HG03469 (cell line): ENCODE data around the gene USP34.

Experiments used
- ATAC-seq: cut with Tn5 transposase; IDR thresholded peaks from one replicate; pipeline ENCODE4 v1.9.1; 2021; ENCODE audit warnings: mild to moderate bottlenecking, moderate library complexity, moderate number of reproducible peaks; ENCODE audit not compliant: unreplicated experiment

USP34 gene

GRCh38 chr2:61328707-61329251, 142.1 kb downstream of the USP34 start:
- ATAC-seq, result no peak

GRCh38 chr2:61327173-61327572, 143.7 kb downstream of the USP34 start:
- ATAC-seq, result no peak

DNA sequence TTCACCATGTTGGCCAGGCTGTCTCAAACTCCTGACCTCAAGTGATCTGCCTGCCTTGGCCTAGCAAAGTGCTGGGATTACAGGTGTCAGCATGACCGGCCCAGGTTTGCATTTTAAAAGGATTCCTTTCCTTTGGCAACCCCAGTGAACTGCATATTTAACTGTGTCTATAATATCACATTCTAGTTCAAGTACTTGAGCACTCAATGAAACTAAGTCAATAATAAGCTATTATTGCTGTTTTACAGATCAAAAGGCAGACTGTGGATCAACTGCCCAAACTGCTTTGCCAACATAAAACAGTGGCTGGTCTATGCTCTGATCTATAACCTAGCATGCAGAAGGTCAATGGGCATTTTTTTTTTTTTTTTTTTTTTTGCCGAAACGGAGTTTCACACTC, 144.5 kb downstream of the USP34 start:
- ATAC-seq, result no peak

DNA sequence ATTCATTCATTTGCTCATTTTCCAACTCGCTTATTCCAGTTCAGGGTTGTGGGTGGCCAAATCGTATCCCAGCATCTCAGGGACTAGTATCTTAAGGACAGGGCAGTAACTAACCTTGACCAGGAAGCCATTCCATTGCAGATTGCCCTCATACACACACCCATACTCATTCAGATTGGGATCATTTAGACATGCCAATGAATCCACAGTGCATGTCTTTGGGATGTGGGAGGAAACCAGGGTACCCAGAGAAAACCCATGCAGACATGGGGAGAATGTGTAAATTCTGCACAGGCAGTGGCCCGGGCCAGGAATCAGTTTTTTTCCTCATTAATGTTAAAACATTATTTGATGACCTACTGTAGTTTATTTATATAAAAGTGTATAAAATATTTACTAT, 150.7 kb downstream of the USP34 start:
- ATAC-seq, result no peak

DNA sequence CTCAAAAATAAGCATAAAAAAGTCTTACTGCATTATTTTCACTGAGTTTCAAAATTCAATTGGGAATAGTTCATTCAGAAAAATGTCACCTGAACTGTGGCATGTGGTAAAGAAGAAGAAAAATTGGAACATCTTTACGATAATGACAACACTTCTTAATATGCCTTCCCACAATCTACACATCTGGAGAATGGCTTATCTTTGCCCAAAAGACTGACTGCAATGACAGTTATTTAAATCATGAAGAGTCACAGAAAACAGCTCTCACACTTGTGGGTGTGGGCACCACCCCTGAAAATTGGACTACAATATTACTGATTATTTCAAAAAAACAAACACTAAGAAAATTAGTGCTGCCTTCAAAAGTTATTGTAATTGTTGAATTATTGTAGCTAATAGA, 152.3 kb downstream of the USP34 start:
- no peak for ATAC-seq

DNA sequence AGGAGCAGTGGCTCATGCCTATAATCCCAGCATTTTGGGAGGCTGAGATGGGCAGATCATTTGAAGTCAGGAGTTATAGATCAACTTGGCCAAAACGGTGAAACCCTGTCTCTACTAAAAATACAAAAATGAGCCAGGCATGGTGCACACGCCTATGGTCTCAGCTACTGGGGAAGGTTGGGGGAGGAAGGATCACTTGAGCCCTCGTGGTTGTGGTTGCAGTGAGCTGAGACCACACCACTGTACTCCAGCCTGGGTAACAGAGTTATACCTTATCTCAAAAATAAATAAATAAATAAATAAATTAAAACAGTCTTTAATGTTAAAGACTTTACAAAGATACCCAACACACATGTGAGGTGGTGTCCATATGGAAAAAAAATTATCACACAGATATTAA, 174.9 kb downstream of the USP34 start:
- no peak for ATAC-seq

DNA sequence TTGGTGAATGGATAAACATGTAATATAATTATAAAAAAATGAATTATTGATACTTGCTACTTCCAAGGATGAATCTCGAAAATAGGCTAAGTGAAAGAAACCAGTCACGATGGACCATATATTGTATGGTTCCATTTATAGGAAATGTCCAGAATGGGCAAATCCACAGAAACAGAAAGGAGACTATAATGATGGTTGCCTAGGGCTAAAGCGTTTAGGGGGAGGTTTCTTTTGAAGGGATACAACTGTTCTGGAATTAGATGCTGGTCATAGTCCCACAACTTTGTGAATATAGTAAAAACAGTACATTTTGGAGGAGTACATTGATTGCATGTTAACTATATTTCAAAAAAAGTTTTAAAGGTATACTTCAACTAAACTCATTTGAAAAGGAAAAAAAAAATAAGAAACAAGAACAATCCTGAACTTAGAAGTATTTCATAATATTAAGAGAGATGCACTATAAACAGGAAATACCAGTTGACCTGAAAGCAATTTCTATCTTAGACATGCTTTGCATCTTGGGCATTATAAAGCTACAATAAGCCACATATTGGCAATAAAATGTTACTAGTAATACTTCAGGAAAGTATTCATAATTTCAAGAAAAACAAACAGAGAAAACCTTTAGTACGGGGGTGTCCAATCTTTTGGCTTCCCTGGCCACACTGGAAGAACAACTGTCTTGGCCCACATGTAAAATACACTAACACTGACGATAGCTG, 178.9 kb downstream of the USP34 start:
- no peak for ATAC-seq

DNA sequence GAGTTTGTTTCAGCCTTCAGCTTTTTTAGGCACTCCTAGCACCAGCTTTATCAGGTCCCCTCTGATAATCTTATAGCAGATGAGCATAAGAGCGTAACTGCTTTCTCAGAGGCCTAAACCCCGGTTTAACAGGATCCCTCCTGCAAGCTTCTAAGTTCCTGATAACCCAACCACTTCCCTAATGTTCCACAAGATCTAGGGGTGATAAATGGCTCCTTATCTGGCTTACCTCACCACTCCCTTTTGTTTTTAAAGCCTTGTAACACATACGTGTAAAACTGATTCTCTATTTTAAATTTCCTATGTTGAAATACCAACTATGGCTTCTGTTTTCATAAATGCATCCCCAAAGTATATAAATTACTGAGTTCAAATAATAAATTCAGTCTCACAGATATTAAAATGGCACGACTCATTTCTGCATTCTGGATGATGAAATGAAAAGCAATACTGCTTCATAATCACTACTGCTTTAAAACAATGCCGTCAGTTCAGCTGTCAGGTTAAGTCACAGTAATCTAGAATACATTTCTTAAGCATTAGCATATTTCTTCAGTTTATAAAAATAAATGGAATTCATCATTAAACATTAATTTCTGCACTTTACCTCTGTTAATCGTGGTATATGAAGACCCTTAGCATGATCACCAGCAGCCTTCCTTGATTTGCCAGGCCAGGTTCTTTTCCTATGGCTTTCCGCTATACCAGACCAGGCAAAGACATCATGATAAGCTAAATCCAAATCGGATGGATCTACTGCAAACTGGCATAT, 182.6 kb downstream of the USP34 start:
- no peak for ATAC-seq

GRCh38 chr2:61287254-61287653, 183.6 kb downstream of the USP34 start:
- no peak for ATAC-seq

GRCh38 chr2:61283443-61284160, 187.3 kb downstream of the USP34 start:
- ATAC-seq, result no peak

- ATAC-seq, result no peak
These were observed 188.7 kb downstream of the USP34 start for GRCh38 chr2:61282104-61282590.

DNA sequence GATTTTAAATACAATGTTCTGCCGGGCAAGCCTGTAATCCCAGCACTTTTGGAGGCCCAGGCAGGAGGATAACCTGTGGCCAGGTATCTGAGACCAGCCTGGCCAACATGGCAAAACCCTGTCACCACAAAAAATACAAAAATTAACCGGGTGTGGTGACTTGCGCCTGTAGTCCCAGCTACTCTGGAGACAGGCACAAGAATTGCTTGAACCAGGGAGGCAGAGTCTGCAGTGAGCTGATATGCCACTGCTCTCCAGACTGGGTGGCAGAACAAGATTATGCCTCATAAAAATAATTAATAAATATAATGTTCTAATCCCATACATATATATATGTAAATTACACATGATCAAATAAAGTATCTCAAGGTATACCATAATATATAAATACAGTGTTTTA, 189.6 kb downstream of the USP34 start:
- no peak for ATAC-seq

- ATAC-seq, result no peak
These were observed 193.1 kb downstream of the USP34 start for GRCh38 chr2:61277756-61278155.

GRCh38 chr2:61275575-61276184, 195.2 kb downstream of the USP34 start:
- no peak for ATAC-seq

DNA sequence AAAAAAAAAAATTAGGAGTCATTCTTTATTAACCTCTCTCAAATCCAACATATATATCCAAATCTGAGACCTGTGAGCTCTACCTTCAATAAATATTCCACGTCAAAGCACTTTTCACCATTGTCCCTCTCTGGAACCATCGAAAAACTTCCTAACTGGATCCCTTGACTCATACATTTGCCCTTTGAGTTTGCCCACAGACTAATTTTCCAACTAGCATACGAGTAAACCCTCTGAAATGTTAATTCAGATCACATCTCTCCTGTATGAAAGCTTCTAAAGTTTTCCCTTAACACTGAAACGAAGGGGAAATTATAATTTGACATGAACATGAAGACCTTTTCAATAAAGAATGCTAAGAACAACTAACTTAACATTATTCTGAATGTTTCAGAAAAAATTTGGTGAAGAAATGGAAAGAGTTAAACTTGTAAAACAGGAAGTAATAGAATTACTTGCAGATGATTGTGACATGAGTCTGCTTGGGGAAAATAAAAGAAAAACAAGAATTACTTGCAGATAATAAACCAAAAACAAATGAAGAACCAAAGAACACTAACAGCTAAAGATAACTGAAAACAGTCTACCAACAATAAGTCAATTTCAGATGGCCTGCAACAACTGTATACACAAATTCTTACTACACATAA, 198.3 kb downstream of the USP34 start:
- no peak for ATAC-seq

- no peak for ATAC-seq
These were observed 202.6 kb downstream of the USP34 start for GRCh38 chr2:61268249-61268648.

DNA sequence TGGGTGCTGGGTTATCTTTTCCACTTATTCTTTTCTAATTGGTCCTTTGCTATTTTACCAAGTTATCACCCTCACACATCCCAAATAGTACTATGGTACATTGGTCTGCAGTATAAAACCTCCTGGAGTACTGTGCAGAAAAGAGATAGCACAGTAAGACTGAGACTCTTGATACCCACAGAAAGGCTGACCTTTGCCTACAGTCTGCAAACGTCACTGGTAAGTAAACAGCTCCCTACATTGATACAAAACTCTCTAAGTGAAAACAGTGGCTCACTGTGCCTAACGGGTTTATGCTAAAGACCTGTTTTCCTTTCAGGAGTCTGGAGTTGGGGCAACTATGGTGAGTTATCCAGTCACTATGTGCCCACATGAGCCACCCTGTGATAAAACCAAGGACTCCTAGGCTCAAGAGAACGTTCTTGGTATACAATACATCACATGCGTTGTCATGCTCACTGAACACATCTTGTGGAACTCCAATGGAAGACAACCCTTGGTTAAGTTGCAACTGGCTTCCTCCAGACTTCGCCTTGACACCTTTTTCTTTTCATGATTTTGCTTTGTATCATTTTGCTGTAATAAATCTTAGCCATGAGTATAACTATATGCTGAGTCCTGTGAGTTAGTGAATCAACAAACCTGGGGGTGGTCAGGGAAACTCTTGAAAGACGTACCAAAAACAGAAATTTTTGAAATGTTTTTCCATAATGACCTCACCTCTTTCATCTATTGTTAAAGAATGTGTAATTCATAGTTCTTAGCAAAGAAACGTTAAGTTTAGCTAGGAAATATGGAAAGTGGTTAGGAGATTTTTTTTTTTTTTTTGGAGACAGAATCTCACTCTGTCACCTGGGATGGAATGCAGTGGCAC, 204.0 kb downstream of the USP34 start:
- ATAC-seq, result no peak

DNA sequence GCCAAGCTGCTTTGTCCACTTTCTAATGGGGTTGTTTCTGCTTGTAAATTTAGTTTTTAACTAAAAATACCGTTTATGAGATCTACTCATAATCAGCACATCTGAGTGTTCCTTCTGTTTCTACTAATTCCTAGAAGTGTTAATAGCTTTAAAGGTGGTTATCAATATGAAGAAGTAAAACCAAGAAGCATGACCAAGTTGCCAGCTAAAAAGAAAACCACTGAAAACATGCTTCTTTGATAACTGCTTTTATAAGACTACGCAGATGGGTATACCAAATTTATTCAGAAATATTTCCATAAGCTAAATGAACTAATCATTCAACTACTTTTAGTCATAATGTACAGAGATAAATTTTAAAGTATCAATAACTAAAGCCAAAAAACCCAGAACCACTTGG, 207.1 kb downstream of the USP34 start:
- ATAC-seq, result no peak

- no peak for ATAC-seq
These were observed 208.2 kb downstream of the USP34 start for GRCh38 chr2:61262699-61263098.
